Femur (tissue), 1 donor: Measurements from ENCODE around the gene MUC5B.

Experiments
- DNase-seq: peaks from one replicate; pipeline ENCODE4 v3.0.0-alpha.2; 2017

Gene MUC5B

GRCh38 chr11:1270476-1270875 lies 47.6 kb downstream of the MUC5B start:
- no peak for DNase-seq

DNA sequence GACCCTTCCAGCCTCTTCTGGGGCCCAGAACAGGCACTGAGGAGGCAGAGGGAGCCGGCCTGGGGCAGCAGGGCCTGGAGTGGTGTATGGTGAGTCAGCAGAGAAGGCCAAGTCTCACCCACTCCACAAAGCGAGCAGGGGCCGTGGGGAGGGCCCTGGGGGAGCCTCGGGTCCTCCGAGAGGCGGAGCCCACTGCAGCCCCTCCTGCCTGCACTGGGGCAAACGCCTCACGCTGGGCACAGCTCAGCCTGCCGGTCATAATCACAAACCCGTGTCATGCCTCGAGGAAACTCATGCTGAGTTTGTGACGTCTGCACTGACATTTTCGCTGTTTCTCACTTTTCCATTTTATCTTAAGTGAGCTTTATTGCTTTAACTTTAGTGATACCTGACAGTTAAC lies 48.1 kb downstream of the MUC5B start:
- no peak for DNase-seq

DNA sequence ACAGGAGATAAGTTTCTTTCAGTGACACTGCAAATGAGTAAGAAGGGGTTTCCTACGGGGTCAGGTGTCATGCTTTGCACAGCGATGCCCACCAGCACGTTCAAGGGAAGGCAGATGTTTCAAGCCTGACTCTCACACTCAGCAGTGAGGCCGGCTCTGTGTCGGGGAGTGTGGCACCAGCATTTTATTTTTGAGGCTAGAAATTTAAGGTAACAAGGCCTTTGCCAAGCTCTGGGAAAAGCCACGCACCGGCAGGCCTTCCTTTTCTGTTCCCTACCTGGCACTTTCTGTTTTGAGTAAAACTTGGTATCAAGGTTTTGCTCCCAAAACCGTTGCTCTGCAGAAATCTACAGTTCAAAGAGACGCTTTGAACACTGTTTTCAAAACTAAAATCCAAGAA lies 48.5 kb downstream of the MUC5B start:
- DNase-seq = no peak

GRCh38 chr11:1271927-1272326 lies 49.1 kb downstream of the MUC5B start:
- DNase-seq = no peak

DNA sequence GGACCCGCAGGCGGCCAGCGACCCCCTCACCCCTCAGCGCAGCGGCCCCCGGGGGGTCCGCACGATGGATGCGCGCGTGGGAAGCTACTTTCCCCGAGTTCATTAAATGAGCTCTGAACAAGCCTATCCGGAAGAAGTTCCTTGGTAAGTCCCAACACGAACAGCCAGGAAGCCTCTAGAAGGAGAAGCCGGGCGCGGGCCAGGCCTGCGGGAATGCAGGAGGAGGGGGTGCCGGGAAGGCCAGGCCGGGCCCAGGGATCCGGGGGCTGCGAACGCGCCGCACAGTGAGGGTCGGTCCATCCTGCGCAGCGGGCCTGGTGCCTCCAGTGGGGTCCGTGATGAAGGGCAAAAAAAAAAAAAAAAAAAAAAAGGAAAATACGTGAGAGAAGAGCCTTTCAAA lies 49.7 kb downstream of the MUC5B start:
- no peak for DNase-seq

DNA sequence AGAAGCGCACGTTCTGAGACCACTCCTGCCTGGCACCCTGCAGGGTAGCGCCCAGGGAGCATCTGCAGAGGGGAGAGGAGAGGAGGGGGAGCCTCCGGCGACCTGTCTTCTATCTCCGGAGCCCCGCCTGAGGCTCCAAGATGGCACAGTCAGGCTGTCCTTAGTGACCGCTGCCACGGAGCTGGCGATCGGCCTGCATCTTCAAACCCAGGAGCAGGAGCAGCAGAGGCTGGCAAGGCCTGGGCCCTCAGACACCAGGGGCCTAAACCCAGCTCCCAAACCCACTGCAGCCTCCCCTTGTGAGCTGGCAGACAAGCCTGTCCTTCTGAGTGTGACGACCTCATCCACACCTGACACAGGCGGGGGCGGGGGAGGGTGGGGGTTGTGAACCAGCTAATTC lies 51.6 kb downstream of the MUC5B start:
- no peak for DNase-seq

GRCh38 chr11:1275021-1275420 lies 52.2 kb downstream of the MUC5B start:
- no peak for DNase-seq

DNA sequence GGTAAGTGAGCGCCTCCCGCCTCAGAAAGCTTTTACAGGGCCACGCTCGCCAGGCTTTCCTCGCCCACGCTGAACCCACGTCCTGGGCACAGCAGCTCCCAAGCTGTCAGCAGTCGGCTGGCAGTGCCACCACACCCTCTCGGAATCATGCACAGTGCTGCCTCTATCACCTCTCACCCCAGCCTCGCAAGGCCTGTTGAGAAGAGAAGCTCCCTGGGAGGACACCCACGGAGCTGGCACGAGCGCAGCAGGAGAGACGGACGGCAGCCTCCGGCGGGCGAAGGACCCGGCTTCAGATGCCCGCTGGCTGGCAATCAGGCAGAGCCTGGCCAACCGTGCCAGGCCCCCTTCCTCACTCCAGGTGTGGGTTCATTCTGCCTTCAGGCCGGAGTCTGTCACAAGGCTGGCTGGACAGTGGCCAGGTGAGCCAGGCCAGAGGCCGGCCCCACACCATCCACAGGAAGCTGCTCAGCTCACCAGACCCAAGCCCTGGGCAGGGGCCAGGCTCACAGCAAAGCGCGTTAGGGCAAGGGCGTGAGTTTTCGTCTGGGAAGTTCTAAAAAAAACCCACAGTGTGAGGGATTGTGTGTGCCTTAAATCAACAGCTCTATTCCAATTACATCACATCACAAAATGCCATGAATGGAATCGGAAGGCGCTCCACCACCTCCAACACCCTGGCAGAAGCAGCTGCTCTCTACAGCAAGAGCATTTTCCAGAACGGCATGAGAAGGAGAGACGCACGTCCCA lies 53.4 kb downstream of the MUC5B start:
- DNase-seq = peak; percentile 43

- no peak for DNase-seq
Measured at GRCh38 chr11:1276866-1277615, 54.2 kb downstream of the MUC5B start.

DNA sequence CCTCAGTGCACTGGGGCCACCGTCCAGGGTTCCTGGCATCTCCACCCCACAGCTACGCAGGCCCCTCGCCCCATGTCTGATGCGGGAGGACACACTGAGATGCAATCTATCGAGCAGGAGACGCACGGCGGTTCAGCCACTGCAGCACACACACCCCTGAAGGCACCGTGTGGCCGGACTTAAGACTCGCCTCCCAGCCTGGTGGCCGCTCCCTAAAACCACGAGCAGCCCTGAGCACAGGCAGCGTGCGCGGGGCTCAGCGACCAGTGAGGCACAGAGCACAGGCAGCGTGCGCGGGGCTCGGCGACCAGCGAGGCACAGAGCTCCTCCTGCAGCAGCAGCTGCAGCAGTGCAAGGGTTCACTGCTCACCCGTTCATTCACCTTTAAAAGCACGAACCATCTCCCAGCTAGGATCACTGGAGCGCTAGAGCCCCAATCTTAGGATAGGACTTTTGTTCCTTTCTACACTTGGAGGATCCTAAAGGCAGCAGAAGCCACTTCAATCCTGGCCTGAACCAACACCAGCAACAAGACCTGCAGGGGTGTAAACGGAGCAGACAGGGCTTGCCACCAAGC lies 55.2 kb downstream of the MUC5B start:
- no peak for DNase-seq

DNA sequence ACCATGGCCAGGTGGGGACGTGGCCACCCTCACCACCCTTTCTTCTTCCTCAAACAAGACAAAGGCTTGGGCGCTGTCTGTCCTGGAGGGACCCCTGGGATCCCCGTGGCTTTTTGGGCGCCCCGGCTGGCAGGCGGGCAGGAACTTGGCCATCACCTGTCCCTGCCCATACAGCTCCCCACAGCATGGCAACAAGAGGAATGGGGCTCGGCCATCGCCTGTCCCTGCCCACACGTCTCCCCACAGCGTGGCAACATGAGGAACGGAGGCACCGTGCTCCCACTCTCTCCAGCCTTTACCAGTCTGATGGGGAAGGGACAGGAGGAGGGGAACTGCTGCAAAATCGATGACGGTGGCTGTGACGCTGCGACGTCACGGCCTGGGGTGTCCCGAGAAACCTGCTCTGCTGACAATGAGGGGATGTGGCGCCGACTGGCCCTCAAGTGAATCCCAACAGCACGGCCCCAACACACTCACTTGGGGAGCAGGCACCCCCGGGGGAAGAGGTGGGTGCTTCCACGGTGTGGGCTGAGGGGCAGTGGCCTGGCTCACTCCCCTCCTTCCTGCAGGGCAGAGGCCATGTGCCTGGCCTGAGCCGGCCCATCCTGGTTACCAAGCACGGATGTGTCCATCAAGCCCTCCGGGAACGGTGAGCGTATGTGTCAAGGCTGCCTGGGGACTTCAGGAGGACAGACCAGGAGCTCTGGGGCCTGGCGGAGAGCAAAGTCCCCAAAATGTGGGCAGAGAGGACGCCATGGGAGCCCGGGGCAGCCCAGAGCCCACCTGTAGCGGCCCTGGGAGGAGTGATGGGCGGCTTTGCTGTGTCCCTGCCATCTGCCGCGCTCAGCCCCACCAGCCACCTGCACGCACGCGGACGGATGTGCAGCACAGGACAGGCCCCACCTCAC lies 56.2 kb downstream of the MUC5B start:
- no peak for DNase-seq

GRCh38 chr11:1279674-1280055 lies 56.8 kb downstream of the MUC5B start:
- DNase-seq = no peak

DNA sequence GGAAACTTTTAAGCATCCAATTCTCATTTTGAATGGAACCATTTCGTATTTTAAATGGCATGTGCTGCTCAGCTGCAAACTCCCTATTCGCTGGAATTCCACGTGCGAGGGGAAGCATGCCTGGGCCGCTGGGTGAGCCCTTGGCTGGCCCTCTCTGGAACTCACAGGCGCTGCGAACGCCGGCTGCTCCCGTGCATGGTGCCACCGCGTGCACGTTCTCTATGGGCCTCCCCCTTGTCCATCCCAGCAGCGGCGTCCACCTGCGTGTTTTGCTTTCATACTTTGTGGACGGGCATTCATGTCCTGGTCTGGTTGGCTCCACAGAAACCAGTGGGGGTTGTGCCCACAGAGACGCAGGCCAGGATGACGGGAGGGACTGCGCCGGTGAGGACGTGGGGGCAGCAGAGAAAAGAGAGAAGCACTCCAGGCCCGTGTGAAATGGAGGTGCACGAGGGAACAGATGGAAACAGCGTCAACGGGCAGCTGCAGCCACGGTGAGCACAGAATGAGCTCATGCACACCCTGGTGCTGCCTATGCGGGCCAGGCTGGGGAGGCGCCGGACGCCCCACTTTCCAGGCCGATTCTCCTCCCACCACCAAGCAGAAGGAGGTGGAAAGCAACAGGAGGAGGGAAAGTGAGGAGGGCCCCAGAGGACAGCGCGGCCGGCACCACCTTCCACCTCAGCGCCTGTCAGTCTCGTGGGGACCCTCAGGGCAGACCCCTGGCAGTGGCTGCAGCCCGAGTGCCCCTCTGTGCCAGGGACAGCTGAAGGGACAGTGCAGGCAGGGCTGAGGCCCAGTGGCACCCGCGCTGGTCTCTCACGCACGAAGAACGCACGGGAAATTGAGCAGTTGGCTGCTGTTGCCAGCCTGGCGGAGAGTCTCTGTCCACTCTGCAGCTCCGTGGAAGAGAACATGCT lies 57.5 kb downstream of the MUC5B start:
- DNase-seq = no peak

GRCh38 chr11:1281326-1281973 lies 58.6 kb downstream of the MUC5B start:
- DNase-seq = no peak

GRCh38 chr11:1281974-1282365 lies 59.1 kb downstream of the MUC5B start:
- no peak for DNase-seq

- no peak for DNase-seq
Measured at GRCh38 chr11:1283091-1283511, 60.2 kb downstream of the MUC5B start.

DNA sequence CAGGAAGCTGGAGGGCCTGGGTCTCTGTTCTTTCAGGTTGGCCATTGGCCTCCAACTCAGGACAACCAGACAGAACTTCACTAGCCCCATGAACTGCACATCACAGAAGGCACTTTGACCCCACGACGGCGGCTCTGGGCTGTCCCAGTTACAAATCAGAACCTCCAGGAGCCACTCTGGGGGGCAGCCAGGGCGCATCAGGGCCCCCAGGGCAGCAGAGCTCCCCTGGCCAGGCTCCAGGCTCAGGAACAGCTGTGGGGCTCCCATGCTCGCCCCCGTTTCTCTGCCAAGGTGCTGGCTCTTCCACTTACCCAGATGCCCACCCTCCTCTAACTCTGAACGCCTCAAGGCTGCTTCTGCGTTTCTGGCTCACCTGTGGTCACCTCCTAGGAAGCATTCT lies 61.0 kb downstream of the MUC5B start:
- DNase-seq = no peak

DNA sequence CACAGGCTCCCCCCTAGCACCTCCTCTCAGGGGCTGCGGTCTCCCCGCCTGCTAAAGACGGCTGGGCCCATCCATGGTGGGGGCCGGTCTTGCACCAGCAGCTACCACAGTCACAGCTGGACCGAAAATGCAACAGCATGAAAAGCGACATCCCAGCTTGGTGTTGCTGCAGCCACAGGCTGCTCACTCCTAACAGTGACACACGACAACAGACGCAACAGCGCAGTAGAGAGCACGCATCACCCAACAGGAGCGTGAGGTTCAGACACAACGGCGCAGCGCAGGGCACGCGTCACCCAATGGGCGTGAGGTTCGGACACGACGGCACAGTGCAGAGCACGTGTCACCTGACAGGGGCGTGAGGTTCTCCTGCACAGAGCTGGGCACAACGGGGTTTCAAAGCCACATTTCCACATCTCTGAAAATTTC lies 62.5 kb downstream of the MUC5B start:
- no peak for DNase-seq

DNA sequence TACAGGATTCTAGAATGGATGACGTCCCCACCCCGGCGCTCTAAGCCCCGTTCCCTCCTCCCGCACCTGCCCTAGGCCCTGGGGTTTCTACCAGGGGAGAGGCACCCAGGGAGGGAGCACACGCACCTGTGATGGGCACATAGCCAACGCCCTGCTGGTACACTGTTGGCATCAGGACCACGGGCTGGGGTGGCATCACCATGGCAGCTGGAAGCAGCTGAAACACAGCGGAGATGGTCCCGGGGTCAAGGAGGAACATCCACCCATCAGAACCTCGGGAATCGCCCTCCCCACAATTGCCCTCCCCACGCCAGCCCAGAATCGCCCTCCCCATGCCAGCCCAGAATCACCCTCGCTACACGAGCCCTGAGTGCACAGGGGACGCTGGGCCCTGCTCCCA lies 63.0 kb downstream of the MUC5B start:
- no peak for DNase-seq

DNA sequence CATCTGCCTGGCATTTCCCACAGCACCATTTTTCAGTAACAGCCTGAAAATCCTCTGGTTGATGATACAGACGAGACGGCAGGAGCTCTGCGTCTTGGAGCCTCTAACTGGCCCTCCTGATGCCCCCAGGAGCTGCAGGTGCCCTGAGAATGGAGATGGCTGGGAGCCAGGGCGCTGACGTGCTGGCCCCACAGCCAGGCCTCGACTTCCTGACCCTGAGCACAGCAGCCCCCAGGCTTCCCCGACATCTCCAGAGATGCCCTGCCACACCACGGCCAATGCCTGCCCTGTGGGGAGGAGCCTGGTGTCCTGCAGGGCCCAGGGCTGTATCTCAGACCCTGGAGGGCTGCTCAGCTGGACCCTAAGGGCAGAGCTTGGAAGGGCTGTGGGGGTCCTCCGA lies 65.1 kb downstream of the MUC5B start:
- no peak for DNase-seq

DNA sequence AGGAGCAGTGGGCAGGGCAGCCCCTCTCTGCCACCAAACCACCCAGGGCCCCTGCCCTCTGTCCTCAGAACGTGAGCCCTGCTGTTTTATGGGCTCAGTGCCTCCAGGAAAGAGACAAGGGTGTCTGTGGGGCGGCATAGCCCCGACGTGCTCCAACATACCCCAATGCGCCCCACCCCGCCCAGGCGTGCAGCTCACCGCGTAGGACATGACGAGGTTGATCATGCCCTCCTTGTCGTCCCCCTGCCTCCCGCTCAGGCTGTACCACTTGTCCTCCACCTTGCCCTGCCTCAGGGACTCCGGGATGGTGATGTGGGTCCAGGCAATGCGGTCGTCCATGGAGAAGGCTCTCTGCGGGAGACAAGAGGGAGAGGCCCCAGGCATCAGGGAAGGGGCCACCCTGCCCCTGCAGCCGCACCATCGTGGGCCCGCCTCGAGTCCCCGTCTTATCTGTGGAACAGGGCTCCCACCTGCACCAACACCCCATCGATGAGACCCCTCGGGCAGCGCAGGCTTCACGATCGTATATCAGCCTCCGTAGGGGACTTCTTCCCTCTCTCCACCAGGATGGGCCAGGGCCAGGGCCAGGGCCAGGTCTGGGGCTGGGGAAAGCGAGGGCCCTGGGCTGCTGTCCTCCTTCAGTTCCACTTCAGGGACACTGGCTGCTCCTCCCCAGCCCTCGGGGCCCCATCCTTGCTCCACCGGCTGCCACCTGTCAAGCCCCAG lies 65.7 kb downstream of the MUC5B start:
- no peak for DNase-seq
